Measurements from ENCODE around the gene FOXP2. TPM values are rescaled to one million over a fixed set of nuclear protein-coding genes. Genes with fewer than 3 reads are reported as not detected.

Gene FOXP2
- total and polyA plus RNA-seq, 10 of the 15 experiments (the other 5 are each of a cell fraction or from before 2014, with no cell fraction given) = 0.99 to 2.5 (median 1.8) TPM

DNA sequence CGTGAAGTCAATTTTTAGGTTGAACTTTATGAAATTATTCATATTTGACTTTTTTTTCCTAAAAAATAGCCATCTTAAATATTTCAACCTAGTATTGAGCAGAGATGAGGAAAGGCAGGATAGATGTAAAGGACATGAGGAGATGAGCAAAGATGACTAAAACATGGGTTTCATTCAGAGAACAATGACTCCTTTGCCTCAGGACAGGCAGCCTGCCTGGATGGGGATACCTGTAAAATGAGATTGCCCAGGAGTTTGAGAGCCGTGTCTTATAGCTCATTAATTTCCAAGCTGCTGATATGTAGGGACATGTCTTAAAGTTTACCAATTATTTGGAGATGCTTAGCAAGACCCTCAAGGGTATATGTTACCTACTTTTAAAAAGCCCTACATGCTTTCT, 263.5 kb downstream of the FOXP2 start (continued):
- TF ChIP-seq, protein P1, sequence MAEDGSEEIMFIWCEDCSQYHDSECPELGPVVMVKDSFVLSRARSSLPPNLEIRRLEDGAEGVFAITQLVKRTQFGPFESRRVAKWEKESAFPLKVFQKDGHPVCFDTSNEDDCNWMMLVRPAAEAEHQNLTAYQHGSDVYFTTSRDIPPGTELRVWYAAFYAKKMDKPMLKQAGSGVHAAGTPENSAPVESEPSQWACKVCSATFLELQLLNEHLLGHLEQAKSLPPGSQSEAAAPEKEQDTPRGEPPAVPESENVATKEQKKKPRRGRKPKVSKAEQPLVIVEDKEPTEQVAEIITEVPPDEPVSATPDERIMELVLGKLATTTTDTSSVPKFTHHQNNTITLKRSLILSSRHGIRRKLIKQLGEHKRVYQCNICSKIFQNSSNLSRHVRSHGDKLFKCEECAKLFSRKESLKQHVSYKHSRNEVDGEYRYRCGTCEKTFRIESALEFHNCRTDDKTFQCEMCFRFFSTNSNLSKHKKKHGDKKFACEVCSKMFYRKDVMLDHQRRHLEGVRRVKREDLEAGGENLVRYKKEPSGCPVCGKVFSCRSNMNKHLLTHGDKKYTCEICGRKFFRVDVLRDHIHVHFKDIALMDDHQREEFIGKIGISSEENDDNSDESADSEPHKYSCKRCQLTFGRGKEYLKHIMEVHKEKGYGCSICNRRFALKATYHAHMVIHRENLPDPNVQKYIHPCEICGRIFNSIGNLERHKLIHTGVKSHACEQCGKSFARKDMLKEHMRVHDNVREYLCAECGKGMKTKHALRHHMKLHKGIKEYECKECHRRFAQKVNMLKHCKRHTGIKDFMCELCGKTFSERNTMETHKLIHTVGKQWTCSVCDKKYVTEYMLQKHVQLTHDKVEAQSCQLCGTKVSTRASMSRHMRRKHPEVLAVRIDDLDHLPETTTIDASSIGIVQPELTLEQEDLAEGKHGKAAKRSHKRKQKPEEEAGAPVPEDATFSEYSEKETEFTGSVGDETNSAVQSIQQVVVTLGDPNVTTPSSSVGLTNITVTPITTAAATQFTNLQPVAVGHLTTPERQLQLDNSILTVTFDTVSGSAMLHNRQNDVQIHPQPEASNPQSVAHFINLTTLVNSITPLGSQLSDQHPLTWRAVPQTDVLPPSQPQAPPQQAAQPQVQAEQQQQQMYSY (CRISPR knock-in tag; IDR thresholded peaks at IDR 0.05) = no peak
- TF ChIP-seq MYB (IDR thresholded peaks at IDR 0.05; ENCODE audit: borderline replicate concordance, low read depth, low read length) (no peak), ZNF24 (IDR thresholded peaks at IDR 0.05) (no peak), CREB1 (IDR thresholded peaks at IDR 0.05; ENCODE audit: low read depth) (no peak), MXI1 (IDR thresholded peaks at IDR 0.05; ENCODE audit: low read depth, low read length) (no peak)

DNA sequence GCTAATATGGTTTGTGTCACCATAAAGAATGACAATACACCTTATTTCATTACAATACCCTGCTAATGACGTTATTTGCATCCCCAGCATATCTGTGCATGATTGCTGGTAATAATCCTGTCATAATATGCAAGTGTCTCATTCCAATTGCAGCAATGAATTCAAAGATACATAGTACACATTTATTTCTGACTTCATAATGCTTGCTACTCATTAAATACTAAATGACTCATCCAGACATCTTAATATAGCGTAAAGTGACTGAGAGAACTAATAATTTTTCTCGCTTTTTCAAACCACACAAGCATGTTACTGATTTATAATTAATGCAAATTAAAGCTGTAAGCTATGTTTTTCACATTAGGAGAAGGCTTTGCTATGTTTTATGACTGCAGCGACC, 272.6 kb downstream of the FOXP2 start:
- Histone ChIP-seq H3K9me3 (replicated peaks; ENCODE audit: control insufficient read depth, insufficient read depth, low read length) (no peaks in the 10 kb centered on the region), H3K4me3 (no peak overlapping the region), H2AFZ (ENCODE audit: control insufficient read depth, low read depth, low read length) (no peak overlapping the region), H3K4me1 (ENCODE audit: control insufficient read depth, insufficient read depth, low read length) (no peaks in the 10 kb centered on the region), H3K36me3 (ENCODE audit: control insufficient read depth in 2 of 2, insufficient read depth in 2 of 2, low read length in 1 of 2) (no peaks in the 10 kb centered on the region), H3K4me2 (ENCODE audit: control insufficient read depth, insufficient read depth) (no peak overlapping the region), H3K79me2 (ENCODE audit: control insufficient read depth, insufficient read depth, low read length) (no peaks in the 10 kb centered on the region), H3K9ac (ENCODE audit: control insufficient read depth, insufficient read depth, low read length) (no peak overlapping the region), H3K27ac (ENCODE audit: control insufficient read depth, insufficient read depth) (no peak overlapping the region), H4K20me1 (ENCODE audit: control insufficient read depth, insufficient read depth) (no peaks in the 10 kb centered on the region), H3K27me3 (replicated peaks in 1 of 2; ENCODE audit: control insufficient read depth in 2 of 2, insufficient read depth in 2 of 2, low read length in 1 of 2) (no peaks in the 10 kb centered on the region)
- BruUV-seq (replicated peaks) = no TSS peak
- CTCF ChIA-PET = interaction anchor here (1.4 kb wide), 1 partner anchor 23 kb away, joined by 4 read pairs; no protein-coding TSS in a partner anchor
- SMC1A ChIA-PET (ENCODE audit: uncharacterized antibody, unreplicated experiment) = no interaction called here
- no peak for FAIRE-seq
- POLR2A ChIA-PET = no interaction called here
- DNase-seq (ENCODE audit: low read depth, low spot score) = no peak
- ATAC-seq = peak; percentile 36; the same call in 2 of the 3 replicates
- WGBS (ENCODE audit: insufficient coverage, insufficient replicate concordance, low lambda C conversion rate, missing lambda C conversion rate) = under 1% methylated on average over 4 of the region's 4 CpGs
- RAD21 ChIA-PET (ENCODE audit: unreplicated experiment) = no interaction called here
- intact Hi-C loops (cut with micrococcal nuclease; ENCODE audit: unreplicated experiment) (no loop called here), in situ Hi-C loops (cut with MboI) (no loop called here)
- TF ChIP-seq MEF2A (IDR thresholded peaks at IDR 0.05; ENCODE audit: insufficient read depth, low read depth, low read length) (no peak), SIN3A (IDR thresholded peaks at IDR 0.05; ENCODE audit: low read depth, low read length) (no peak), KLF5 (IDR thresholded peaks at IDR 0.05; ENCODE audit: partially characterized antibody) (no peak), ETV6 (conservative IDR thresholded peaks at IDR 0.05 in 1 of 2, IDR thresholded peaks at IDR 0.05 in 1 of 2; ENCODE audit: borderline replicate concordance in 1 of 2, low read depth in 1 of 2) (no peak), EZH2 (IDR thresholded peaks at IDR 0.05; ENCODE audit: borderline replicate concordance, control insufficient read depth, low read depth, low read length) (no peak), TCF12 (IDR thresholded peaks at IDR 0.05; ENCODE audit: low read depth, low read length) (no peak), LARP7 (IDR thresholded peaks at IDR 0.05) (no peak), MYB (IDR thresholded peaks at IDR 0.05; ENCODE audit: borderline replicate concordance, low read depth, low read length) (no peak)
- TF ChIP-seq, protein P2, sequence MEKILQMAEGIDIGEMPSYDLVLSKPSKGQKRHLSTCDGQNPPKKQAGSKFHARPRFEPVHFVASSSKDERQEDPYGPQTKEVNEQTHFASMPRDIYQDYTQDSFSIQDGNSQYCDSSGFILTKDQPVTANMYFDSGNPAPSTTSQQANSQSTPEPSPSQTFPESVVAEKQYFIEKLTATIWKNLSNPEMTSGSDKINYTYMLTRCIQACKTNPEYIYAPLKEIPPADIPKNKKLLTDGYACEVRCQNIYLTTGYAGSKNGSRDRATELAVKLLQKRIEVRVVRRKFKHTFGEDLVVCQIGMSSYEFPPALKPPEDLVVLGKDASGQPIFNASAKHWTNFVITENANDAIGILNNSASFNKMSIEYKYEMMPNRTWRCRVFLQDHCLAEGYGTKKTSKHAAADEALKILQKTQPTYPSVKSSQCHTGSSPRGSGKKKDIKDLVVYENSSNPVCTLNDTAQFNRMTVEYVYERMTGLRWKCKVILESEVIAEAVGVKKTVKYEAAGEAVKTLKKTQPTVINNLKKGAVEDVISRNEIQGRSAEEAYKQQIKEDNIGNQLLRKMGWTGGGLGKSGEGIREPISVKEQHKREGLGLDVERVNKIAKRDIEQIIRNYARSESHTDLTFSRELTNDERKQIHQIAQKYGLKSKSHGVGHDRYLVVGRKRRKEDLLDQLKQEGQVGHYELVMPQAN (conservative IDR thresholded peaks at IDR 0.05) = no peak
- TF ChIP-seq, protein P3, sequence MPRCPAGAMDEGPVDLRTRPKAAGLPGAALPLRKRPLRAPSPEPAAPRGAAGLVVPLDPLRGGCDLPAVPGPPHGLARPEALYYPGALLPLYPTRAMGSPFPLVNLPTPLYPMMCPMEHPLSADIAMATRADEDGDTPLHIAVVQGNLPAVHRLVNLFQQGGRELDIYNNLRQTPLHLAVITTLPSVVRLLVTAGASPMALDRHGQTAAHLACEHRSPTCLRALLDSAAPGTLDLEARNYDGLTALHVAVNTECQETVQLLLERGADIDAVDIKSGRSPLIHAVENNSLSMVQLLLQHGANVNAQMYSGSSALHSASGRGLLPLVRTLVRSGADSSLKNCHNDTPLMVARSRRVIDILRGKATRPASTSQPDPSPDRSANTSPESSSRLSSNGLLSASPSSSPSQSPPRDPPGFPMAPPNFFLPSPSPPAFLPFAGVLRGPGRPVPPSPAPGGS (IDR thresholded peaks at IDR 0.05; ENCODE audit: borderline replicate concordance, insufficient read depth, low read depth, low read length, poor library complexity, severe bottlenecking) = no peak

Measured in GM12878 (cell line).